ENCODE measurements around the gene PTH1R. TPM values are rescaled to one million over a fixed set of nuclear protein-coding genes. Genes with fewer than 3 reads are reported as not detected.

The PTH1R gene
- total and polyA plus RNA-seq, 7 experiments from 2014 or later, result not detected

DNA sequence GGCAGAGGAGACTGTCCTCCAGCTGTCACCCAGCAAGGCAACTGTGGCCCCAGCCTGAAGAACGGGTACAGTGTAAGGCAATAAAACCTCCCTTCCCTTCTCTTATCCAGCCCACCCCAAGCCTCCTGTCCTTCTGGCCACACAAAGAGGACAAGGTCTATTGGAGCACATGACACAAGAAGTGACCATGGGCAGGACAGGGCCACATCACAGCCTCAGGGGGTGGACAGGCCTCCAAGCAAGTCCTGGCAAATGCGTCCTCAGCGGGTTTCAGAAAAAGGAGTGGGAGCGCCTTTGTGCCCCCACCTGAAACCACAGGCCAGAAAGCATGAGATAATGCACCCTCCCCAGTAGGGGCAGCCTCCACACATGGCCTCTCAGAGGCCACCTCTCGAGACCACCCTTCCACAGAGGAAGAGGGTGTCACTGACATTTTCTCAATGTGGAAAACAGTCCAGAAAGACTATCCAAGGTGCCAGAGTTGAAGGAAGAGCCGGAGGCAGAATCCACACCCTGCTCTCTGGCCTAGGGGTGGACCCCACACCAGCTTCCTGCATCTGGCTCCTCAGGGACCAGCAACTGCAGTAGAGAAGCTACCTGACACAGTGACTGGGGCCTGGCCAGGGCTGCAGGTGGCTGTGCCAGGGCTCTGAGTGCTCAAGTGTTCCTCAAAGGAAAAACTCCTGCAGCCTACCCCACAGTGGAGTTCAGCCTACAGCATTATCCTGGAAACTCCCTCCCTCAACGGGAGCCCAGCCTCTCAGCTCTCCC, 55.1 kb downstream of the PTH1R start:
- H3K4me3 ChIP-seq (ENCODE audit: low read length), result no peak overlapping the region
- intact Hi-C loops (cut with micrococcal nuclease), result no loop called here
- ATAC-seq (no peak), DNase-seq (no peak)
- CTCF ChIA-PET, result no interaction called here
- H3K27me3 Mint-ChIP-seq, result no peaks in the 10 kb centered on the region
- H3K9me3 Mint-ChIP-seq, result peaks cover 0 to 12% (median 0%) of the 10 kb centered on the region in 11 donors
- H3K4me3 Mint-ChIP-seq, result peak overlapping the region in 2 of 10 donors; percentile 19 to 51
- H3K27ac Mint-ChIP-seq, result peak overlapping the region in 8 of 9 donors; percentile 42 to 86 (median 72)
- peaks cover 0 to 35% (median 7%) of the 10 kb centered on the region in 3 experiments for H3K36me3 ChIP-seq (ENCODE audit: control insufficient read depth in 2 of 3, insufficient read depth in 3 of 3, low read length in 3 of 3)
- H3K27ac ChIP-seq (ENCODE audit: low read depth, low read length), result no peak overlapping the region
- H3K4me1 Mint-ChIP-seq, result peaks cover 32 to 70% (median 61%) of the 10 kb centered on the region in 7 donors
- H3K27me3 ChIP-seq (ENCODE audit: control insufficient read depth in 2 of 2, insufficient read depth in 2 of 2, low read length in 2 of 2), result no peaks in the 10 kb centered on the region
- peaks cover 0 to 24% (median 17%) of the 10 kb centered on the region in 5 donors for H3K36me3 Mint-ChIP-seq
- no peaks in the 10 kb centered on the region for H3K9me3 ChIP-seq (ENCODE audit: control insufficient read depth in 2 of 3, low read length in 3 of 3)
- POLR2A ChIA-PET, result interaction anchor here (1.8 kb wide), 1 partner anchor 44 kb away, joined by 6 read pairs; the partner anchor contains the start of gene CCDC12
- peaks cover 21 to 45% of the 10 kb centered on the region in 2 donors for H3K4me1 ChIP-seq (ENCODE audit: control insufficient read depth in 2 of 2, insufficient read depth in 2 of 2, low read length in 2 of 2)

DNA sequence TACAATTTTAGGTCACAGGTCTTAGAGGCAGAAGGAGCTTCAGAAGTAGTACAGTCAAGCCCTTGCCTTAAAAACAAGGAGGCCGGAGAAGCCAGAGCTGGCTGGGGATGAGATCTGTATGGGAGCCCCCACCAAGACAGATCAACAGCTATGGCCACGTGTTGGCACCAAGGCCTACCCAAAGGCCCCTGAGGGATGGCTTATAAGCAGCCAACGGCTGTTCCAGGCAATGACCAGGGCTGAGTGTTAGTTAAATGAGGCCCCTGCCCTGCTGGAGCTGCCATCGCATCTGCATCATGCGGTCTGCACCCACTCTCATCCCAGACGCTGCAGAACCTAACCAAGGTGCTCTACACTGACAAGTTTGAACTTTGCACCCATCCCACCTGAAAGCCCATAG, 55.7 kb downstream of the PTH1R start:
- ATAC-seq (no peak), DNase-seq (no peak)
- H3K9me3 Mint-ChIP-seq, result peaks cover 0 to 11% (median 0%) of the 10 kb centered on the region in 11 donors
- peaks cover 0 to 41% (median 7%) of the 10 kb centered on the region in 3 experiments for H3K36me3 ChIP-seq (ENCODE audit: control insufficient read depth in 2 of 3, insufficient read depth in 3 of 3, low read length in 3 of 3)
- intact Hi-C loops (cut with micrococcal nuclease), result no loop called here
- H3K9me3 ChIP-seq (ENCODE audit: control insufficient read depth in 2 of 3, low read length in 3 of 3), result no peaks in the 10 kb centered on the region
- no peak overlapping the region for H3K4me3 Mint-ChIP-seq
- peaks cover 20 to 39% of the 10 kb centered on the region in 2 donors for H3K4me1 ChIP-seq (ENCODE audit: control insufficient read depth in 2 of 2, insufficient read depth in 2 of 2, low read length in 2 of 2)
- peaks cover 31 to 70% (median 59%) of the 10 kb centered on the region in 7 donors for H3K4me1 Mint-ChIP-seq
- peaks cover 0 to 27% (median 20%) of the 10 kb centered on the region in 5 donors for H3K36me3 Mint-ChIP-seq
- H3K4me3 ChIP-seq (ENCODE audit: low read length), result no peak overlapping the region
- no peaks in the 10 kb centered on the region for H3K27me3 Mint-ChIP-seq
- ChIA-PET CTCF (no interaction called here), POLR2A (interaction anchor here (1.8 kb wide), 1 partner anchor 43 kb away, joined by 6 read pairs; the partner anchor contains the start of gene CCDC12)
- no peak overlapping the region for H3K27ac ChIP-seq (ENCODE audit: low read depth, low read length)
- H3K27me3 ChIP-seq (ENCODE audit: control insufficient read depth in 2 of 2, insufficient read depth in 2 of 2, low read length in 2 of 2), result no peaks in the 10 kb centered on the region
- peak overlapping the region in 3 of 9 donors; percentile 55 to 76 (median 59) for H3K27ac Mint-ChIP-seq

DNA sequence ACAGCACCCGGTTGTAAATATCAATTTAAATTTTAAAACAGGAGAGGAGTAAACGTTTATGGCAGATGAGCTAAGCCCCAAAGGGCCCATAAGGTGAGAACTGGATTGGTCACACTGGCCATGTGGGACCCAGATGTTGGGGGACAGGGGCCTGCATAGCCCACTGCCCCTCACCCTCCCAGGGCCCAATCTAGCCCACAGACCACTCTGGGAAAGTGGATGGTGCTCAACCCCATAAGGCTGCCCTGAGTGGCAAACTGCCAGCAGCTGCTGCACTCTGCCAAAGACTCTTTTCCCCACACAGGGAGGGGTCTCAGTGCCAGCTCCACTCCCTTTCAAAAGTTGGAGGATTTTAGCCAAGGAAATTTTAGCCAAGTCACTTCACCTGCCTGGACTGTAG, 56.6 kb downstream of the PTH1R start:
- ChIA-PET POLR2A (interaction anchor here (1.8 kb wide), 1 partner anchor 42 kb away, joined by 6 read pairs; the partner anchor contains the start of gene CCDC12), CTCF (no interaction called here)
- intact Hi-C loops (cut with micrococcal nuclease), result no loop called here
- Mint-ChIP-seq H3K4me1 (peaks cover 28 to 67% (median 54%) of the 10 kb centered on the region in 7 donors), H3K4me3 (no peak overlapping the region), H3K27me3 (no peaks in the 10 kb centered on the region), H3K9me3 (peaks cover 0 to 6% (median 0%) of the 10 kb centered on the region in 11 donors), H3K36me3 (peaks cover 4 to 23% (median 13%) of the 10 kb centered on the region in 5 donors), H3K27ac (peak overlapping the region in 1 of 9 donors; percentile 21)
- H3K27me3 ChIP-seq (ENCODE audit: control insufficient read depth in 2 of 2, insufficient read depth in 2 of 2, low read length in 2 of 2), result no peaks in the 10 kb centered on the region
- no peak for DNase-seq
- no peaks in the 10 kb centered on the region for H3K9me3 ChIP-seq (ENCODE audit: control insufficient read depth in 2 of 3, low read length in 3 of 3)
- H3K4me1 ChIP-seq (ENCODE audit: control insufficient read depth in 2 of 2, insufficient read depth in 2 of 2, low read length in 2 of 2), result peaks cover 15 to 31% of the 10 kb centered on the region in 2 donors
- peaks cover 0 to 49% (median 7%) of the 10 kb centered on the region in 3 experiments for H3K36me3 ChIP-seq (ENCODE audit: control insufficient read depth in 2 of 3, insufficient read depth in 3 of 3, low read length in 3 of 3)
- ATAC-seq, result no peak
- H3K4me3 ChIP-seq (ENCODE audit: low read length), result no peak overlapping the region
- no peak overlapping the region for H3K27ac ChIP-seq (ENCODE audit: low read depth, low read length)

DNA sequence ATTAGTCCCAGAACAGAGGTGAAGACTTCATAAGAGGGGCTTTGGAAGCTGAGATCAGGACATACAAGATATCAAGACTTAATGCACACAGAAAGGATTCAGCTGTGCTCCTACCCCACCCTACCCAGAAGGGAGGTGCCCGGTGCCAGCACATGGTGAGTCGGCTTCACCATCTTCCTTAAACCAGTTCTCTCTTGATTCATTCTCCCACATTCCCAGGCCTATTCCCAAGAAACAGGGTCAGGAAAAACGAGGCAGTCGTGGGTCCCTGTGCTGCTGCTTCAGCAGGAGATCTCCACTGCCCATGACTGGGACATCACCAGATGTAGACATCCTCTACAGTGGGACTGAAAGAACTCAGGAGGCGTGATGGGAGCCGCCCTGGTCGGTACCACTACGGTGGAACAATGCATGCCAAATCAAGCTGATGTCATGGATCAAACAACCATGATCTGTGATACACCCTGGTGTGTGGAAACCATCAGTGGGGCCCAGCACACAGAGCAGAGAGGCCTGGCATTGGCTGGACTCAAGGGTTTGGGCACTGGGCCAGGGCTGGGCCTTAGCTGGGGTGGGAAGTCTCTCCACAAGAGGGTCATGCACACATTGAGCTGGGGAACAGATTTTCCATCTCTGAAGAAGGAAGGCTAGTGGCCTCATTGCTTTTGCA, 57.1 kb downstream of the PTH1R start:
- ChIA-PET CTCF (interaction anchor here (2.1 kb wide), 1 partner anchor 389 kb away, joined by 5 read pairs; no protein-coding TSS in a partner anchor), POLR2A (interaction anchor here (1.1 to 1.8 kb wide), 2 partner anchors 11 to 42 kb away, joined by 4 to 6 read pairs; partner anchors contain the start of gene CCDC12)
- Mint-ChIP-seq H3K4me1 (peaks cover 25 to 67% (median 52%) of the 10 kb centered on the region in 7 donors), H3K27ac (peak overlapping the region in 3 of 9 donors; percentile 10 to 73 (median 21)), H3K36me3 (peaks cover 4 to 25% (median 11%) of the 10 kb centered on the region in 5 donors), H3K9me3 (no peaks in the 10 kb centered on the region), H3K27me3 (no peaks in the 10 kb centered on the region), H3K4me3 (no peak overlapping the region)
- no peak for DNase-seq
- Histone ChIP-seq H3K4me1 (ENCODE audit: control insufficient read depth in 2 of 2, insufficient read depth in 2 of 2, low read length in 2 of 2) (peaks cover 12 to 26% of the 10 kb centered on the region in 2 donors), H3K27me3 (ENCODE audit: control insufficient read depth in 2 of 2, insufficient read depth in 2 of 2, low read length in 2 of 2) (no peaks in the 10 kb centered on the region), H3K4me3 (ENCODE audit: low read length) (no peak overlapping the region), H3K36me3 (ENCODE audit: control insufficient read depth in 2 of 3, insufficient read depth in 3 of 3, low read length in 3 of 3) (peaks cover 0 to 54% (median 7%) of the 10 kb centered on the region in 3 experiments), H3K9me3 (ENCODE audit: control insufficient read depth in 2 of 3, low read length in 3 of 3) (no peaks in the 10 kb centered on the region), H3K27ac (ENCODE audit: low read depth, low read length) (no peak overlapping the region)
- no peak for ATAC-seq
- intact Hi-C loops (cut with micrococcal nuclease), result no loop called here

DNA sequence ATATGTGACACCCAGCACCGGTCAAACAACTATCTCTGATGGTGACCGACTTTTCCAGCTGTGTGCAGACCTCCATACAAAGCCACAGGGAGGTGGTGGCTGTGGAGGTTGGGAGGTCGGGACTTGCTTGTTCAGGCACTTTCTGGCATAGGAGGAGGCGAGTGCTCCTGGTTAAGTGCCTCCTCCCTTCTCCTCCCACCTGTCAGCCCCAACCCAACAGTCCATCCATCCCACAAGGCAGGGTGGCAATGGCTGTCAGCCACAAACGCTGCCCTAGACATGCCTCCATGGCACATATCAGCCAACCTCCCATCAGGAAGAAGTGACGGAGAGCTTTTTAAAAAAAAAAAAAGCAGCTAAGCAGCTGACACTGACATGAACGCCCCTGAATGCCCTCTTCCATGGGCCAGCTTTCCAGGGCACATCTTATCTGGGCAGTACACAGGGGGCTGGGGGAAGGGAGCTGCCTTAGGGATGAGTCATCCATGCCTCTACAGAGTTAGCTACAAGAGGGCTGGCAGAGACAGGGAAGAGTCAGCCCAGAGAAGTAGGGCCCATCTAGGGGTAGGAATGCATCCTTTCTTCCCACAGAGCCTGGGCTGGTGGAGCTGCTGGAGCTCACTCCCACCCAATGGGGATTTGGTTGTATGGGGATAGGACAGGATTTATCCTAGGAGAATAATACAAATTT, 57.8 kb downstream of the PTH1R start:
- Mint-ChIP-seq H3K27me3 (no peaks in the 10 kb centered on the region), H3K4me1 (peaks cover 29 to 69% (median 56%) of the 10 kb centered on the region in 7 donors), H3K36me3 (peaks cover 4 to 30% (median 14%) of the 10 kb centered on the region in 5 donors), H3K9me3 (no peaks in the 10 kb centered on the region), H3K27ac (peak overlapping the region in 6 of 9 donors; percentile 12 to 82 (median 56)), H3K4me3 (no peak overlapping the region)
- Histone ChIP-seq H3K27ac (ENCODE audit: low read depth, low read length) (no peak overlapping the region), H3K36me3 (ENCODE audit: control insufficient read depth in 2 of 3, insufficient read depth in 3 of 3, low read length in 3 of 3) (peaks cover 5 to 61% (median 7%) of the 10 kb centered on the region in 3 experiments), H3K9me3 (ENCODE audit: control insufficient read depth in 2 of 3, low read length in 3 of 3) (no peaks in the 10 kb centered on the region), H3K4me1 (ENCODE audit: control insufficient read depth in 2 of 2, insufficient read depth in 2 of 2, low read length in 2 of 2) (peaks cover 12 to 26% of the 10 kb centered on the region in 2 donors), H3K4me3 (ENCODE audit: low read length) (no peak overlapping the region), H3K27me3 (ENCODE audit: control insufficient read depth in 2 of 2, insufficient read depth in 2 of 2, low read length in 2 of 2) (no peaks in the 10 kb centered on the region)
- ChIA-PET CTCF (interaction anchor here (2.1 kb wide), 1 partner anchor 389 kb away, joined by 5 read pairs; no protein-coding TSS in a partner anchor), POLR2A (interaction anchor here (1.1 kb wide), 1 partner anchor 12 kb away, joined by 4 read pairs; no protein-coding TSS in a partner anchor)
- ATAC-seq, result peak; percentile 46
- intact Hi-C loops (cut with micrococcal nuclease), result no loop called here
- no peak for DNase-seq
